NCI-H748 treated with DMSO at 0.1 percent for 48 hours (cell line): ENCODE data around the gene MDC1.
A peak's percentile ranks its signal among the peaks of the same experiment; 100 is the strongest.

Experiments used
- DNase-seq: peaks from one replicate; lab custom pipeline; 2025; lab: John Stamatoyannopoulos, UW

MDC1 gene

GRCh38 chr6:30700340-30700739 lies 16.7 kb downstream of the MDC1 start:
- DNase-seq, result no peak

- no peak for DNase-seq
These were observed 20.6 kb downstream of the MDC1 start for GRCh38 chr6:30696432-30696831.

GRCh38 chr6:30691208-30691847 lies 25.8 kb downstream of the MDC1 start:
- no peak for DNase-seq

GRCh38 chr6:30690403-30691207 lies 26.5 kb downstream of the MDC1 start, which contains the start of gene NRM:
TSS of gene NRM (minus strand) at chr6:30690984. CDS start at chr6:30690974, 10 bp downstream.
- peak; percentile 88 for DNase-seq

GRCh38 chr6:30689985-30690384 lies 27.1 kb downstream of the MDC1 start:
- DNase-seq, result no peak

- DNase-seq, result no peak
These were observed 27.8 kb downstream of the MDC1 start for GRCh38 chr6:30689022-30689865.

GRCh38 chr6:30688569-30688968 lies 28.5 kb downstream of the MDC1 start:
- no peak for DNase-seq

- DNase-seq, result peak; percentile 28
These were observed 29.2 kb downstream of the MDC1 start for GRCh38 chr6:30687659-30688431.

GRCh38 chr6:30686908-30687658 lies 30.0 kb downstream of the MDC1 start:
- peak; percentile 83 for DNase-seq

- peak; percentile 41 for DNase-seq
These were observed 30.8 kb downstream of the MDC1 start, which contains the start of gene PPP1R18 for GRCh38 chr6:30686009-30686907. TSS of gene PPP1R18 (minus strand) at chr6:30686645. CDS start at chr6:30686018, 627 bp downstream.

- DNase-seq, result no peak
These were observed 31.7 kb downstream of the MDC1 start for GRCh38 chr6:30685157-30686008.

GRCh38 chr6:30684386-30685156 lies 32.5 kb downstream of the MDC1 start:
- no peak for DNase-seq

- DNase-seq, result no peak
These were observed 33.1 kb downstream of the MDC1 start for GRCh38 chr6:30683980-30684338.

GRCh38 chr6:30683183-30683979 lies 33.7 kb downstream of the MDC1 start:
- DNase-seq, result no peak

- DNase-seq, result no peak
These were observed 34.7 kb downstream of the MDC1 start for GRCh38 chr6:30682143-30683117.

GRCh38 chr6:30681766-30682142 lies 35.3 kb downstream of the MDC1 start:
- no peak for DNase-seq
